ENCODE measurements around the gene NEU4.

NEU4 gene

DNA sequence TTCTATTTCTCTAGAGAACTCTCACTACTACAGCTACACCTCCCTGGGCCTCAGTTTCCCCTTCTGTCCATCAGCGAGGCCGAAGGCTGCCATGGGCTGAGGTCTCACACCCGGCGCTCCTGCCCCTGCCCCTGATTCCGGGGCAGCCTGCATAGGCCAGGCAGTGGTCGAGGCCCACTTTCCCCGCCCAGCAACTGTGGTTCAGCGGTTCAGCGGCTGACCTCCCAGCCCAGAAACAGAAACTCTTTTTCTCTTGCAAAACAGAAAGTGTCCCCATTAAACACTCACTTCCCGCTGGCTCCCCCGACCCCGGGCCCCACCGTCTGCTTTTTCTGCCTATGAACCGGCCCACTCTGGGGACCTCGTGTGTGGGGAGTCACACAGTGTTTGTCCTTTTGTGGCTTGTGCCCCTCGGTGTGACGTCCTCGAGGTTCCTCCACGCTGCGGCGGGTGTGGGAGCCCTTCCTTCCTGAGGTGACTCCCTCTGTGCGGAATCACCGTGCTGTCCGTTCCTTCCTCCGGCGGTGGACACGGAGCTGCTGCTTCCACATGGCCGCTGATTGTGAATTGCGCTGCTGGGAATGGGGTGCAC is 33.7 kb downstream of the NEU4 start:
- Mint-ChIP-seq H3K27me3 (peaks cover 2% of the 10 kb centered on the region), H3K9me3 (no peaks in the 10 kb centered on the region), H3K4me1 (ENCODE audit: low read depth) (peaks cover 37% of the 10 kb centered on the region), H3K36me3 (ENCODE audit: low read depth) (peaks cover 4% of the 10 kb centered on the region), H3K4me3 (peak overlapping the region; percentile 62), H3K27ac (peak overlapping the region; percentile 83)
- DNase-seq: peak; percentile 68

DNA sequence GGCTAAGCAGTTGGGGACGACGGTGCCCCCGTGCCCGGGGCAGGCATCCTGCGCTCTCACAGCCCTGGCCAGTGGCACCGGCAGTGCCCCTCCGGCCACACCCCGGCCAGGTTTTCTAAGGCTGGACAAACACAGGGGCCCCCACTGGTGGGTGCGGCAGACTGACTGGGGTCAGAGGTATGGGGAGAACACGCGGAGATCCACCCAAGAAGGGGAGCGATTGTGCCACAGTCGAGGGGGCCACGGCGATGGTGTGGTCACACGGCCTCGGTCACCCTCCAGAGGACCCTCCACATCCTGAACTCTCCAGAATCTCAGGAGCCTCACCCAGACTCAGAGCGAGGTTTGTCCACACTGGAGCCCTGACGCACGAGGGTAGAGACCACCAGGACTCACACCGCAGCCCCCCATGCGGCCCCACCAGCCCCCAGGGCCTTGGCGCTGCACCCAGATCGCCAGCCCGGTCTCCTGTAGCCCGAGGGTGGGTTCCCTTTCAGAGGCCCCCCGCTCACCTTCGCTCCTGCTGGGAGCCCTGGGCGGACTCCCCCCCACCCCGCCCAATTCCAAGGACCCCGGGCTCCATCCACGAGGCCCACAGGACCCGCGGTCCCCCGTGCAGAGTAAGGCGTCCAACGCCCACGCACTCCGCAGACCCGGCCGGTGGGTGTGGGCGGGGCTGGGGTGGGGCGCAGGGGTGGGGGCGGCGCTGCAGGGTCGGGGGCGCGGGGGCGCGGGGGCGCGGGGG is 34.5 kb downstream of the NEU4 start:
- Mint-ChIP-seq H3K4me3 (peak overlapping the region; percentile 62), H3K4me1 (ENCODE audit: low read depth) (peaks cover 37% of the 10 kb centered on the region), H3K27me3 (peaks cover 2% of the 10 kb centered on the region), H3K9me3 (no peaks in the 10 kb centered on the region), H3K27ac (peak overlapping the region; percentile 83), H3K36me3 (ENCODE audit: low read depth) (peaks cover 4% of the 10 kb centered on the region)
- no peak for DNase-seq

DNA sequence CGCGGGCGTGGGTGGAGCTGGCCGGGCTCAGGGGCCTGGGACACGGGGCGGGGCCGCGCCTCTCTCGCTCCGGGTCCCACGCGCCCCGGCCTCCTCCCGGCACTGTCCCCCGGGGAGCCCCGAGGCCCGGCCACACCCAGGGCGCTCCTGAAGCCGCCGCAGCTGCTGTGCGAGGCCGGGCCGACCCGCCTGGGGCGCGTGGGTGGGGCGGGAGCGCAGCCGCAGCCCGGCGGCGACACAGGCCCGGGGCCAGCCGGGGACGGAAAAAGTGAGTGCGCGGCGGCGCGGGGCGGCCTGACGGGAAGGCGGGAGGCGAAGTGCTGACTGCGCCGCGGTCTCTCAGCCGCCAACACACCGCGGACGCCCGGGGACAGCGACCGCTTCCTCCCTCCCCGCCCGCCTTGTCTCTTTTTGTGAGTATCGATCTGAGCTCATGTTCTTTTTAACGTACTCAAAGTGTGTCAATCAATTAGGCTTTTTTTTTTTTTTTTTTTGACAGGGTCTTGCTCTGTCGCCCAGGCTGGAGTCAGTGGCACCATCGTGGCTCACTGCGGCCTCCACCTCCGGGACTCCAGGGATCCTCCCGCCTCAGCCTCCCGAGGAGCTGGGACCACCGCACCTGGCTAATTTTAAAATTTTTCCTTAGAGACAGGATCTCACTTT is 35.2 kb downstream of the NEU4 start:
- peaks cover 7% of the 10 kb centered on the region for H3K36me3 Mint-ChIP-seq (ENCODE audit: low read depth)
- H3K27me3 Mint-ChIP-seq: no peaks in the 10 kb centered on the region
- peak; percentile 90 for DNase-seq
- no peaks in the 10 kb centered on the region for H3K9me3 Mint-ChIP-seq
- H3K4me3 Mint-ChIP-seq: peak overlapping the region; percentile 69
- peaks cover 38% of the 10 kb centered on the region for H3K4me1 Mint-ChIP-seq (ENCODE audit: low read depth)
- peak overlapping the region; percentile 92 for H3K27ac Mint-ChIP-seq

DNA sequence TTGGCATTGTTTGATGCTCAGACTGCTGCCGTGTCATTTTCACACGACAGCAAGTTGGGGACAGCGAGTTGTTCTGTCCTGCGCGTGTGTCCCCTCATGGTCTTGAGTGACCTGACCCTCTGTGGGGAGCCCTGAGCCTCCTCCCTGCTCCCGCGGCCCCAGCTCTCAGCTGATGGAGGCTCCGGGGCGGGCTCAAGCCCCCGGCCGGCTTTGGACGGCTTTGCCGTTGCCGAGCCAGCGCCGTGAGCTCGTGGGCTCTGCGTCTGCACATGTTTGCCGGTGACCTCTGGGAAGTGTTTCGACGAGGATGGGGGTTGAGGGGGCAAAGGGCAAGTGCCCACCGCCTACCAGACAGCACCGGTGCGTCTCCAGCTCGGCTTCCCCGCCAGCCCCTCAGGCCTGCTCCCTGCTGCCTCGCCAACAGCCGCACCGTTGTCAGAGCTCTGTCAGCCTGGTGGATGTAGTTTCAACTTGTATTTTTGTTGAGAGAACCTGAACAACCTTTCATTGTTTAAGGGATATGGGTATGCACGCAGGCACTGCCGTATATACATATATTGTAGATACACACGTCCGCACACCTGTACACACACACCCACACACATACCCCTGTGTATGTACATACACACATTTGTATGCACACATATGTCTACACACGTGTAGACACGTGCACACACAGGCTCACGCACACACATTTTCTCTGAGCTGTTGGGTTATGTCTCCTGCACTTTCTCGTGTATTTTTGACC is 36.0 kb downstream of the NEU4 start:
- peak overlapping the region; percentile 69 for H3K4me3 Mint-ChIP-seq
- DNase-seq: peak; percentile 37
- peaks cover 38% of the 10 kb centered on the region for H3K4me1 Mint-ChIP-seq (ENCODE audit: low read depth)
- no peaks in the 10 kb centered on the region for H3K27me3 Mint-ChIP-seq
- no peaks in the 10 kb centered on the region for H3K9me3 Mint-ChIP-seq
- H3K36me3 Mint-ChIP-seq (ENCODE audit: low read depth): peaks cover 7% of the 10 kb centered on the region
- peak overlapping the region; percentile 92 for H3K27ac Mint-ChIP-seq

DNA sequence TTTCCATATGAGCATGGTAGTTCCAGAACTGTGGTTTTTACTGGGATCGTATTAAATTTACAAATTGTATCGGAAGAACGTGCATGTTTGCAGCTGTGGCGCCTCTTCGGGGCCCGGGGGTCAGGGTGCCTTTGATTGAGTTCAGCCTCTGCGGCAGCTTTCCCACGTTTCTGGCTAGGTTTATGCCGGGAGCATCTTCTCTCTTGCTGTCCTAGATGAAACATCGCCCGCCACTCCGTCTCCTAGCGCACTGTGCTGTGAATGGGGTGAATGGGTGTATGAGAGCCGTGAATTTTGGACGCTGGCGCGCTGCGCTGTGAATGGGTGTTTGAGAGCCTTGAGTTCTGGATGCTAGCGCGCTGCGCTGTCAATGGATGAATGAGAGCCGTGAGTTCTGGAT is 37.4 kb downstream of the NEU4 start:
- peaks cover 19% of the 10 kb centered on the region for H3K36me3 Mint-ChIP-seq (ENCODE audit: low read depth)
- H3K4me3 Mint-ChIP-seq: peak overlapping the region; percentile 69
- DNase-seq: no peak
- peak overlapping the region; percentile 92 for H3K27ac Mint-ChIP-seq
- H3K9me3 Mint-ChIP-seq: no peaks in the 10 kb centered on the region
- peaks cover 38% of the 10 kb centered on the region for H3K4me1 Mint-ChIP-seq (ENCODE audit: low read depth)
- H3K27me3 Mint-ChIP-seq: no peaks in the 10 kb centered on the region

DNA sequence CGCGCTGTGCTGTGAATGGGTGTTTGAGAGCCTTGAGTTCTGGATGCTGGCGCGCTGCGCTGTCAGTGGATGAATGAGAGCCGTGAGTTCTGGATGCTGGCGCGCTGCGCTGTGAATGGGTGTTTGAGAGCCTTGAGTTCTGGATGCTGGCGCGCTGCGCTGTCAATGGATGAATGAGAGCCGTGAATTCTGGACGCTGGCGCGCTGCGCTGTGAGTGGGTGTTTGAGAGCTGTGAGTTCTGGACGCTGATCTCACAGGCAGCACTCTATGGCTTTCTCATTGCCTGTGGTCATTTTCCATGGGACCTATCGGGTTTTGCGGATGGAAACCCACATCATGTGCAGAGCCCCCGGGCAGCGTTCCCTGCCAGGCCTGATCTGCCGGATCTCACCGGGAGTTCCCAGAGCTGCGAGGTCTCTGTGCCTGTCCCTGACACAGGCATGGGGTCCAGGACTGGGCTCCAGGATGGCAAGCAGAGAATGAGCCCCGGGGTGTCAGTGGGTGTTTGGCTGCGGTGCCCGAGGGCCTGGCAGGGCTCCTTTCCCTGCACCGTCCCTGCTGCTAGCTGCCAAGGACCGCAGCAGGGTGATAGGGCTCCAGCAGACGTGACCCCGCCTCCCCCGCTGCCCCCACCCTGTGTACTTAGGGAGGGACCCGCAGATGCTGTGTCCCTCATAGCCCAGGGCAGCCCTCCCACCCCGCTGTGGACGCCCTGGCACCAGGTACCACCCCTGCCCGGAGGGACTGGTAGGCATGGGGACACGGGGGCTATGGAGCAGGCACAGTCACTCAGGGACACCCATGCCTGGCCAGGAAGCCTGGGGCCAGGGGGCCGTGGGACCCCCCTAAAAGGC is 40.0 kb downstream of the NEU4 start:
- no peaks in the 10 kb centered on the region for H3K9me3 Mint-ChIP-seq
- H3K4me1 Mint-ChIP-seq (ENCODE audit: low read depth): peaks cover 29% of the 10 kb centered on the region
- no peaks in the 10 kb centered on the region for H3K27me3 Mint-ChIP-seq
- peaks cover 39% of the 10 kb centered on the region for H3K36me3 Mint-ChIP-seq (ENCODE audit: low read depth)
- DNase-seq: no peak
- no peak overlapping the region for H3K27ac Mint-ChIP-seq
- H3K4me3 Mint-ChIP-seq: no peak overlapping the region

DNA sequence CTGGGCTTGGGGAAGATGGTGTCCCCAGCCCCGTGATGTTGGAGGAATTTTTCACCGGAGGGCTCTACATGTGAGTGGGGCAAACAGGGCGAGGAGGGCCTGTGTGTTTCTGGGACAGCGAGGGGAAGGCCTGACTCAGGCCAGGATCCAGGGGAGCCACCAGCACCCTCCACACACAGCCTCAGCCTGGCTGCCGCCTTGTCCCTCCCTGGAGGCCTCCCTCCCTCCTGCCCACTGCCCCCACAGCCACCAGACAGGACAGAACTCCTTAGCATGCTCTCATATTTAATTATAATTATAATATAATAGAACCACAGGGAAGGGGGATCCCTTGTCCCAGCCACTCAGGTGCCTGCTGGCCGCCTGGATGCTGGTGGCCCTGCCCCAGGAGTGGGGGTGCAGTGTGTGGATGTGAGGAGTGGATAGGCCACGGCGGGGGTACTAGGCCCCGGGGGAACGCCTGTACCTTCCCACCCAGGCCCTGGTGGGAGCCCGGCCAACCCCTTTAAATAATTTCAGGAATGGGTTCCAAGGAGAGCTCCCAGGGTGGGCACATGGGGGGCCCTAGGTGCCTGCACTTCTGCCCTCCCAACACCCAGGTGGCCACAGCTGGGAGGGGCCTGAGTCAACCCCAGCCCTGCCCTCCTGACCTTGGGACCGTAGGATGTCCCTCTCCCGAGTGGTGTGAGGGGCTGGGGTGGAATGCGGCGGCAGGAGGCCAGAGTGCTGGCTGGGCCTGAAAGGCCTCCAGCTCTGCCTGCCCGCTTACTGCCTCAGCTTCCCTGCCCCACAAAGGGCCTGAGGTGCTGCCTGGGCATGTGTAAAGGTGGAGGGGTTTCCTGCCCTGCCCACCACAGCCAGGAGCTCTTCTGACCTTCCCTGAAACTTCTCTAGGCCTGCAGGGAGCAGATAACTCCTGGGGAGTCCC is 40.9 kb downstream of the NEU4 start:
- no peak for DNase-seq

DNA sequence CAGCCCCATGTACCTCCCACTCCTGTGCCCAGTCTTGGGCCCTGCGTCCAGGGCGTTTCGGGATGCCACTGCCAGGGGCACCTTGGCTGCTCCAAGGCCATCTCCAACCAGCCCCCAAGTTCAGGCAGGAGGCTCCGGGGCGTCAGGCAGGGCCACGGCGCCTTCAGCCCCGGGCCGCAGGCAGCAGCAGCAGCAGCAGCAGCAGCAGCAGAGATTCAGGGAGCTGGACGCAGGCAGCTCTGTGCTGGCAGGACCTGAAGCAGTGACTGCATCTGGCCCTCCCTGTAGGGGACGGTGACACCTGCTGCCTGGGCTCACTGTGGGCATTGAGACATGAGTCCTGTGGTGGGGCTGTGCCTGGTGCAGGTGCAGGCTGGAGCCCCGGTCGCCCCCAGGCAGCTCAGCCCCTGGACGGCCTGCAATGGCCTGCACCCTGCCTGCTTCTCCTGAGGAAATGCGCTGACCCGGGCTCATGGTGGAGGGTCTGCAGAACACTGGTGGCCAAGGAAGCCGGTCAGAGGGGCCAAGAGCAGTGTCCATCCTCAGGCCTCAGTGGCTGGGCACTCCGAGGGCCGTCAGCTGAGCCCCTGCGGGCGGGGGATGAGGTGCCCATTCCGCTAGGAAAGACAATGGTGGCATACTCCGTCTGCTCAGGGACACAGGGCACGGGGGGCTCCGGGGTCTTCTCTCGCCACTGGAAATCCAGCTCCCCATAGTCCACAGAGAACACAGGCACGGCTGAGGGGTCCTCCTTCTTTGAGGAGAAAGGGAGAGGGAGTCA is 41.7 kb downstream of the NEU4 start:
- Mint-ChIP-seq H3K4me3 (no peak overlapping the region), H3K4me1 (ENCODE audit: low read depth) (peaks cover 19% of the 10 kb centered on the region), H3K27ac (no peak overlapping the region), H3K9me3 (no peaks in the 10 kb centered on the region), H3K36me3 (ENCODE audit: low read depth) (peaks cover 44% of the 10 kb centered on the region), H3K27me3 (no peaks in the 10 kb centered on the region)
- no peak for DNase-seq

More for the DNA sequence above, 40.9 kb downstream of the NEU4 start:
- H3K27ac Mint-ChIP-seq: no peak overlapping the region
- no peaks in the 10 kb centered on the region for H3K27me3 Mint-ChIP-seq
- H3K4me3 Mint-ChIP-seq: no peak overlapping the region
- H3K9me3 Mint-ChIP-seq: no peaks in the 10 kb centered on the region
- peaks cover 22% of the 10 kb centered on the region for H3K4me1 Mint-ChIP-seq (ENCODE audit: low read depth)
- peaks cover 39% of the 10 kb centered on the region for H3K36me3 Mint-ChIP-seq (ENCODE audit: low read depth)

DNA sequence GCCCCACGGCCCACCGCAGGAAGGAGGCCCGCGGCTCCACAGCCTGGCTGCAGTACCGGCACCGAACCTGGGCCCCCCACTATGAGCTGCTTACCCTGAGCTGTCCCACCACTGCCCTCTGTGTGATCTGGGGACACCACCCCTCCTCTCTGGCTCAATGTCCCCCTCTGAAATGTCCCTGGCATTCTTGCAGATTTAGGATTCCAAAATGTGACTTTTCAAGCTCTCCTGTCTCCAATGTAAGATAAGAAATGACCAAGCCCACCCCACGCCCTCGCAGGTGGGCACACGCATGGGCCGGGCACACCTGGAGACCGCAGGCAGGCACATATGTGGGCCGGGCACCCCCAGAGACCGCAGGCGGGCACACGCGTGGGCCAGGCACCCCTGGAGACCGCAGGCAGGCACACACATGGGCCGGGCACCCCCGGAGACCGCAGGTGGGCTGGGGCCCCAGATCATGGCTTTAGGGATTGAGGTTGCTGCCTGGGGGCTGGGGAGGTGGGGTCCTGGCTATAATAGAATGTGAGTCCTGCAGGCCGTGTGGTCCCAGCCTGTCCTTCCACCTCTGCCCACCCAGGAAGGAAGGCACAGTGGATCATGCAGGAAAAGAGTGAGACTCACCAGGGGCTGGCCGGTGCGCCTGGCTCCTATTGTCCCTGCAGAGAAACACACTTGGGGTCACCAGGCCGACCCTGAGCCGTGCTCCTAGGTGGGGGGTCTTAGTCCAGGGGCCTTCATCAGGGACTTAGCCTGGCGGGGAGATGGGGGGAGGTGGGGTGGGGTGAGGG is 42.5 kb downstream of the NEU4 start:
- Mint-ChIP-seq H3K4me3 (no peak overlapping the region), H3K36me3 (ENCODE audit: low read depth) (peaks cover 47% of the 10 kb centered on the region)
- no peak for DNase-seq

DNA sequence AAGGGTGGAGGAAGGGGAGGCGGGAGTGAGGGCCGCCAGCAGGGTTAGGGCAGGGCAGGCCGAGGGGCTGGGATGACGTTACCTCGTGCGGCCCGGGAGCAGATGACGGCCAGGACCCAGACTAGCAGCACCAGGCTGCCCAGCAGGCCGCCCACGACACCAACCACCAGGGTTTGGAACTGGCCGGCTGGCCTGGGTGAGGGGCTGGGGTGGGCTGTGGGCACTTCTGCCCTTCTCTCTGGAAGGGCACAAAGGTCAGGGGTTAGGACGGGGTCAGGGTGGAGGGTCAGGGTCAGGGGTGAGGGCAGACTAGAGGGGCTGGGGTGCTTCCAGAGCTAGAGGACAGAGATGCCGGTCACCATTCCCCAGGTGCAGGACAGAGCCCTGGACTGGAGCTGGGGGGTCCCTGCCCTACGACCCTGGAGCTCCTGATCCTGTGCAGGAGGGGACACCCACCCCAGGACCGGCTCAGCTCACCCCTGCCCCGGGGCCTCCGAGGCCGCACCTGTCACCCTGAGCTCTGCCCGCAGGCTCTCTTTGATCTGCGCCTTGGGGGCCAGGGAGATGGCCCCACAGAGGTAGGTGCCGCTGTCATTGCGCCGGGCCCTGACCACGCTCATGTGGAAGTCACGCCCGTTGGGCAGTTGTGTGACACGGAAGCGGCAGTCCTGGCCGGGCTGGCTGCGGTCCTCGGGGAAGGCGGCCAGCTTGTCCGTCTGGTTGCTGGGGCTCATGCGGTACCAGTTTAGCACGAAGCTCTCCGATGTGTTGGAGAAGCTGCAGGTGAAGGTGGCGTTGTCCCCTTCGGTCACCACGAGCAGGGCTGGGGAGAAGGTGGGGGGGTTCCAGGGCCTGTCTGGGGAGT is 43.4 kb downstream of the NEU4 start:
- H3K36me3 Mint-ChIP-seq (ENCODE audit: low read depth): peaks cover 54% of the 10 kb centered on the region
- H3K4me1 Mint-ChIP-seq (ENCODE audit: low read depth): peaks cover 19% of the 10 kb centered on the region
- H3K27me3 Mint-ChIP-seq: no peaks in the 10 kb centered on the region
- no peak overlapping the region for H3K27ac Mint-ChIP-seq
- peak; percentile 28 for DNase-seq
- H3K4me3 Mint-ChIP-seq: no peak overlapping the region
- no peaks in the 10 kb centered on the region for H3K9me3 Mint-ChIP-seq

More for the DNA sequence above, 42.5 kb downstream of the NEU4 start:
- H3K9me3 Mint-ChIP-seq: no peaks in the 10 kb centered on the region
- H3K4me1 Mint-ChIP-seq (ENCODE audit: low read depth): peaks cover 16% of the 10 kb centered on the region
- H3K27me3 Mint-ChIP-seq: no peaks in the 10 kb centered on the region
- H3K27ac Mint-ChIP-seq: no peak overlapping the region

DNA sequence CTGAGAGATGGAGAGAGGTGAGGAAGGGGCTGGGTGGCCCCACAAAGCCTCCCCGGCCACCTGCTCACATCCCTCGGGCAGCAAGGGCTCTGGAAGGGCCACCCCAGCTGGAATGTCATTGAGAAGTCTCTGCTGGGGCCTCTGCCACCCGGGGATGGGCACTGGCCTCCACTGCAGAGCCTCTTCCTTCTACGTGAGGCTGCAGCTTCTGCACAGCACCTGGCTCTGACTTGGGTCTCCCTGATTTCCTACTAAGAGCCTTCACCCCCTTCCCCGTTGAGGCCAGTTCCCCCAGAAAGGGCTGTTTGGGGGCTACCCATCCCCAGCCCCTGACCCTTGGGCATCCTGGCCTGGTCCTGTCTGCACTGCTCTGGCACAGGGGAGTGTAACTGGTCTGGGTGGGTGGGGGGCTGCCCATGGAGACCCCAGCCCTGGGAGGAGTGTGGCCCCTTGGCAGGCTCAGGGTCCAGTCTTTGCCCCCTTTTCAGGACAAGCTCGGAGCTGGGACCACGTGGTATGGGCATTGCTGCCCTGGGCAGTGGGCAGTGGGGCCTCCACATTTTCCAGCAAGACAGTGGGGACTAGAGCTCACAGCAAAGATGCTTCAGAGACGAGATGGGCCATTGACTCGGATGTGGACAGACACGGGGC is 44.1 kb downstream of the NEU4 start:
- H3K27me3 Mint-ChIP-seq: no peaks in the 10 kb centered on the region
- H3K27ac Mint-ChIP-seq: no peak overlapping the region
- DNase-seq: peak; percentile 28
- peaks cover 59% of the 10 kb centered on the region for H3K36me3 Mint-ChIP-seq (ENCODE audit: low read depth)
- H3K4me3 Mint-ChIP-seq: no peak overlapping the region
- no peaks in the 10 kb centered on the region for H3K9me3 Mint-ChIP-seq
- peaks cover 22% of the 10 kb centered on the region for H3K4me1 Mint-ChIP-seq (ENCODE audit: low read depth)
